ENCODE measurements around the gene RACK1.
"Not testable (repeated sequence)": the region's sequence is repeated elsewhere in the genome, so short reads cannot be mapped to it uniquely, and the experiment has no call there.

RACK1 gene

DNA sequence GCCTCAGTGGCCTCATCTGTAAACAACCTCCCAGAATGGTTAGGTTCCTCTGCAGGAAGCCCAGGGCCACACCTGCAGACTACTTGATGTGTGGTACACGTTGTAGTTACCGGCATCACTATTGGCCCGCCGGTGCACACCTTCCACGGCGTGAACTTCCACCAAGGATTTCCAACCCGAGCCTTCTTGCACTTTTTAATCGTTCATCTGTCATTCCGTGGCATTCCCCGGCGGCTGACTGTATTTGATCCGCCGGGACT lies 26.0 kb downstream of the RACK1 start:
- DNase-seq (ENCODE audit: extremely low spot score, insufficient read length, low read depth) (no peak), FAIRE-seq (no peak)

DNA sequence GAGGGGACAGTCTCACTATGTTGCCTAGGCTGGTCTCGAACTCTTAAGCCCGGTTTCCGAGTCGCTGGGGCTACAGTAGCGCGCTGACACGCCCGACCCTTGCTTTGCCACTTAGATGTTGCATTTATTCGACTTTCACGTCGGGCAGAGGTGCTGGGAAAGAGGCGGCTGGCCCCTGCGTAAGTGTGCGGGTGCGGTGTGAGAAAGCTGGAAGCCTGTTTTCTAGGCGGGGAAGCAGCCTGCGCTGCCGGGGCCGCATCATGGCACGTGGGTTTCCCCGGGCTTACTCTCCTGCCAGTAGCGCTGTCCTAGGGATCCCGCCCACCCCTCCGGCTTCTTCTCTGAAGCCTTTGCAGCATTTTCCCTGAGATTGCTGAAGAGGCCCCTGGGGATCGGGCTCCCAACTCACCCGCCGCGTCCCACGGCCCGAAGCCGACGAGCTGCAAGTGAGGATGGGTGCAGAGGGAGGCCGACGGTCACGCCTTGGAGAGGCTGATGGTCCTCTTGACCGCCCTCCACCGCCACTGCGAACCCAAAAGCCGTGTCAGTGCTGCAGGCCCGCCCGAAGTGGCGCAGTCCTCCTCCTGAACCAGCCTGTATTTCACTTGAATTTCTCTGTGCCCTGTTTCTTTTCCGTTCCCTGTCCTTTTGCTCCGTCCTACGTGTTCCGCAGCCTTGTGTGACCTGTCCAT lies 26.4 kb downstream of the RACK1 start:
- no peak for DNase-seq (ENCODE audit: extremely low spot score, insufficient read length, low read depth)
- FAIRE-seq: peak; percentile 51

DNA sequence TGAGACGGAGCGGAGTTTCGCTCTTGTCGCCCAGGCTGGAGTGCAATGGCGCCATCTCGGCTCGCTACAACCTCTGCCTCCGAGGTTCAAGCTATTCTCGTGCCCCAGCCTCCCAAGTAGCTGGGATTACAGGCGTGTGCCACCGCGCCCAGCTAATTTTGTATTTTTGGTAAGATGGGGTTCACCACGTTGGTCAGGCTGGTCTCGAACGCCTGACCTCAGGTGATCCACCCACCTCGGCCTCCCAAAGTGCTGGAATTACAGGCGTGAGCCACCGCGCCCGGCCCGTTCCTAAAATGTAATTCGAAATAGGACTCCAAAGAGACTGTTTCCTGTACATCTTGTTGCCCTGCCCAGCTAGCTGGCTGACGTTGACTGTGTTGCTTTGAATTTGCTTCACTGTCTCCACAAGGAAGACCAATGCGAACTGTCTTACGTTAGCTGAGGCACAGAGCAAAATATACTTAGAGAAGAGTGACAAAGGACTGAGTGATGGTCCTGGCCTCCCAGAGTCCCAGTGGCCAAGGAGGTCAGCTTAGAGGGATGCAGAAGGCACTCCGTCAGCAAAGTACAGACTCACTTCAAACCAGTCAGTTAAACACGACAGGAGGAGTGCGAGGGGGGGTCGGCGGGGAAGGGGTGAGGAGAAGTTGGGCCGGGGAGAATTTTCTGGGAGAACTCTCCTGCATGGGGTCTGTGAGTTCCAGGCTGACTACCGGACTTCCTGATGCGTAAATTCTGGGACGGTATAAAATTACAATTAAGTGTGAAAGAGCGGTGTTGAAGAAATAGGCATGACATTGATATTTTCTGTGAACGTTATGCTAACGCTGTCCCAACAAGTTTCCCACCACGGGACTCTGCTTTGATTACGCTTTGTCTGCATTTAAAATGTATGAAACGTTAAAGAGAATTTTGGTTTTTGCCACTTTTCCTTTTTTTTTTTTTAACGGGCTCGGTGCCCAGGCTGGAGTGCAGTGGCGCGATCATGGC lies 27.4 kb downstream of the RACK1 start:
- DNase-seq (ENCODE audit: extremely low spot score, insufficient read length, low read depth) (no peak), FAIRE-seq (no peak)

DNA sequence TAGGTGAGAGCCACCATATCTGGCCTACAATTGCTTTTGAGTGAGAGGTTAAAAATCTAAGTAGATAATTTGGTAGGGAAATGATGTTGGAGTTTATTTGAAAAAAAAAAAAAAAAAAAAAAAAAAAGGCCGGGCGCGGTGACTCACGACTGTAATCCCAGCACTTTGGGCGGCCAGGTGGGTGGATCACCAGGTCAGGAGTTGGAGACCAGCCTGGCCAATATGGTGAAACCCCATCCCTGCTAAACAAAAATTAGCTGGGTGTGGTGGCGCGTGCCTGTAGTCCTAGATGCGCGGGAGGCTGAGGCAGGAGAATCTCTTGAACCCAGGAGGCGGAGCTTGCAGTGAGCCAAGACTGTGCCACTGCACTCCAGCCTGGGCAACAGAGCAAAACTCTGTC lies 29.5 kb downstream of the RACK1 start:
- DNase-seq (ENCODE audit: extremely low spot score, insufficient read length, low read depth); FAIRE-seq: not testable (repeated sequence)

DNA sequence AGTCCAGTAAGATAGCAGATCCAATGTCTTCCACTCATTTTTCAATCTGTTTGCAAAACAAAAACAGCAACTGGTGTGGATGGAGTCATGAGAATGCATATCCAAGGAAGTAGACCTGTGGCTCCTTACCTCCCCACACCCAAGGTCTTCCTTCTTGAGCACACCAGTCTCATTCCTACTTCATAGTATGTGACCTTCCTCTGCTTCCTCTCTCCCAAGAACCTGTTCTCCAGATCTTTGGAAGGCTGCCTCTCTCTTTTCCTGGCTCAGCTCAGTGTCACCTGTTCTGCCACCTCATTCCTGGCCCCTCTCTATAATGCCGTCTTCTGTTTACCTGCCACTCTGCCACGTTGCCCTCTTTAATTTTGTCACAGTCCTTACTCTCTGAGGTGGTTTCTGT lies 30.8 kb downstream of the RACK1 start:
- no peak for DNase-seq (ENCODE audit: extremely low spot score, insufficient read length, low read depth)
- FAIRE-seq: no peak

DNA sequence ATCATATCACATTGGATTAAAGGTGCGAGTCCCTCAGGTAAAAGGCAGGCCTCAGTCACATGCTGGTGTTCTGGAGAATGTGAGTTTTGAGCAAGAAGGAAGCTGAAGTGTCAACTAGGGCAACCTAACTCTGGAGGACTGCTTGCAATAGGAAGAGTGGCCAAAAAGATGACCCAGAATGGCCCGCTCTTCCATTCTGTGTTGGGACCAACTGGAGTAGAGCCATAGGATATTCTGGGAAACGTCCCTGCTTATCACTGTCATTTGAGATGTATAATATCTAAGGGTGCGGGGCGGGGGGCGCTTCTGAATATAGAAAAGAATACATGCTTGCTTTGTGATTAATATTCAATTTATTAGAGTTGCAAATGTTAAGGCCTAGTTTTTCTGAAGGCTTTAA lies 31.6 kb downstream of the RACK1 start:
- DNase-seq (ENCODE audit: extremely low spot score, insufficient read length, low read depth) (no peak), FAIRE-seq (no peak)

DNA sequence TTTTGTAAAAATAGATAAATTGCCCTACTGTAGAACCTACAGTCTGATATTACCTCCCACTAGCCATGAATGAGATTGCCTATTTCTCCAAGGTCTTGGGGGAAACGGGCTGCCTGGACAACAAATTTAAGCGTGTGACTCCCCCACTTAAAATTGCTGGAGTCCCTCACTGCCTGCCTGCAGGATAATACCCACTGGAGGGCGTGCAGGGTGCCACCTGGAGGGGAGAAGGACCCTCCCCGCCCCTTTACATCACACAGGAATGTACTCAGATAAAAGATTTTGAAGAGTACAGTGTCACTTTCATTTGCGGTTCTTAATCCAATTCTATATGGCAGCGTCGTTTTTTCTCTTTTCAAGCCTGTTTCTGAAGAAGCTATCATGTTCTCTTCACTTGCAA lies 32.5 kb downstream of the RACK1 start:
- FAIRE-seq: no peak
- DNase-seq (ENCODE audit: extremely low spot score, insufficient read length, low read depth): no peak

DNA sequence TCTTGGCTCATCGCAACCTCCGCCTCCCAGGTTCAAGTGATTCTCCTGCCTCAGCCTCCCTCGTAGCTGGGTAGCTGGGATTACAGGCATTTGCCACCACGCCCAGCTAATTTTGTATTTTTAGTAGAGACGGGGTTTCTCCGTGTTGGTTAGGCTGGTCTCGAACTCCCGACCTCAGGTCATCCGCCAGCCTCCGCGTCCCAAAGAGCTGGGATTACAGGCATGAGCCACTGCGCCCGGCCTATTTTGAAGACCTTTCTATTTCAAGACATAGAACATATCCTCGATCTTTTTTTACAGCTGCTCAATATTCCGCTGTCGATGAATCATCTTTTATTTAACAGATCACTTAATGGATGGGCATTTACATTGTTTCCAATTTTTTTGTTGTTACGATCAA lies 33.0 kb downstream of the RACK1 start:
- not testable (repeated sequence) for DNase-seq (ENCODE audit: extremely low spot score, insufficient read length, low read depth); FAIRE-seq

DNA sequence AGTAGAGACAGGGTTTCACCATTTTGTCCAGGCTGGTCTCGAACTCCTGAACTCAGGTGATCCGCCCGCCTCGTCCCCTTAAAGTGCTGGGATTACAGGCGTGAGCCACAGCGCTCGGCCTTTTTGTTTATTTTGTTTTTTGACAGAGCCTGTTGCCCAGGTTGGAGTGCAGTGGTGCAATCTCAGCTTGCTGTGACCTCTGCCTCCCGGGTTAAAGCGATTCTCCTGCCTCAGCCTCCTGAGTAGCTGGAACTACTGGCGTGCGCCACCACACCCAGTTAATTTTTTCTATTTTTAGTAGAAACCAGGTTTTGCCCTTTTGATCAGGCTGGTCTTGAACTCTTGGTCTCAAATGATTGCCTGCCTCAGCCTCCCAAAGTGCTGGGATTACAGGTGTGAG lies 33.6 kb downstream of the RACK1 start:
- DNase-seq (ENCODE audit: extremely low spot score, insufficient read length, low read depth); FAIRE-seq: not testable (repeated sequence)

DNA sequence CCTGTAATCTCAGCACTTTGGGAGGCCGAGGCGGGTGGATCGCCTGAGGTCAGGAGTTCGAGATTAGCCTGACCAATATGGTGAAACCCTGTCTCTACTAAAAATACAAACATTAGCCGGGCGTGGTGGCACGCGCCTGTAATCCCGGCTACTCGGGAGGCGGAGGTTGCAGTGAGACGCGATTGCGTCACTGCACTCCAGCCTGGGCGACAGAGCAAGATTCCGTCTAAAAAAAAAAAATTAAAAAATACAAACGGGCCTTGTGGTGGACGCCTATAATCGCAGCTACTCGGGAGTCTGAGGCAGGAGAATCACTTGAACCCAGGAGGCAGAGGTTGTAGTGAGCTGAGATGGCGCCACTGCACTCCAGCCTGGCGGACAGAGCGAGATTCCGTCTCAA lies 34.7 kb downstream of the RACK1 start:
- not testable (repeated sequence) for DNase-seq (ENCODE audit: extremely low spot score, insufficient read length, low read depth); FAIRE-seq

DNA sequence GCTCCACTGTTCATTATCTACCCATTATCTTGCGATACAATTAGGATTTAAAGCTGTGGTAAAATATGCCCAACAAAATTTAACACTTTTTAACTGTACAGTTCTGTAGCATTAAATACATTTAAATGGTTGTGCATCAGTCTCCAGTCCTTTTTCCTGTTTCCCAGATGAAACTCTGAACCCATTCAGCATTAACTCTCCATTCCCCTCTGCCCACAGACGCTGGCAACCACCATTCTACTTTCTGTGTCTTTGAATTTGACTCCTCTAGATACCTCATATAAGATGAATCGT lies 35.8 kb downstream of the RACK1 start:
- FAIRE-seq (no peak), DNase-seq (ENCODE audit: extremely low spot score, insufficient read length, low read depth) (no peak)

DNA sequence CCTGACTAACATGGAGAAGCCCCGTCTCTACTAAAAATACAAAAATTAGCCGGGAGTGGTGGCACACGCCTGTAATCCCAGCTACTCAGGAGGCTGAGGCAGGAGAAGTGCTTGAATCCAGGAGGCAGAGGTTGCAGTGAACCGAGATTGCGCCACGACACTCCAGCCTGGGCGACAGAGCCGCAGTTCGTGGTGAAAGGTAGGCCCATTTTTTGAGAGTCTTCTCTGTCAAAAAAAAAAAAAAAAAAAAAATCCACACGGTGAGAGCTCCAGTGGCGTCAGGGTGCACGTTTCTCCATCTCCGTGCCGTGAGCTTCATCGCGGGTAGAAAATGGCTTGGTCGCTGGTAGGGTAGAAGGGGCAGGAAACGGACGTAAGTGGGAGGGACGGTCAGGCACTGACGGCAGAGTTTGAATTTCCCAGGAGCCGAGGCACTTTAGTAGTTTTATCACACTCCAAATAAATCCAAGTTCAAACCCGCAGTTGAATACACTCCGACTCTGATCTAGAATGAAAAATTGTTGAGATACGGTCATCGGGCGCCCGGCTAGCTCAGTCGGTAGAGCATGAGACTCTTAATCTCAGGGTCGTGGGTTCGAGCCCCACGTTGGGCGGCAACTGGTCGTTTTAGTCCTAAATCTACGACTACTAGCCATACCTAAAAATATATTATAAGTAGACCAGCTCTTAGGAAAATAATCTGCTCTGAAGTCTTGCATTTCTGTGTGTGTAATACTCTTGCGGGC lies 36.3 kb downstream of the RACK1 start:
- no peak for DNase-seq (ENCODE audit: extremely low spot score, insufficient read length, low read depth)
- FAIRE-seq: peak; percentile 52

DNA sequence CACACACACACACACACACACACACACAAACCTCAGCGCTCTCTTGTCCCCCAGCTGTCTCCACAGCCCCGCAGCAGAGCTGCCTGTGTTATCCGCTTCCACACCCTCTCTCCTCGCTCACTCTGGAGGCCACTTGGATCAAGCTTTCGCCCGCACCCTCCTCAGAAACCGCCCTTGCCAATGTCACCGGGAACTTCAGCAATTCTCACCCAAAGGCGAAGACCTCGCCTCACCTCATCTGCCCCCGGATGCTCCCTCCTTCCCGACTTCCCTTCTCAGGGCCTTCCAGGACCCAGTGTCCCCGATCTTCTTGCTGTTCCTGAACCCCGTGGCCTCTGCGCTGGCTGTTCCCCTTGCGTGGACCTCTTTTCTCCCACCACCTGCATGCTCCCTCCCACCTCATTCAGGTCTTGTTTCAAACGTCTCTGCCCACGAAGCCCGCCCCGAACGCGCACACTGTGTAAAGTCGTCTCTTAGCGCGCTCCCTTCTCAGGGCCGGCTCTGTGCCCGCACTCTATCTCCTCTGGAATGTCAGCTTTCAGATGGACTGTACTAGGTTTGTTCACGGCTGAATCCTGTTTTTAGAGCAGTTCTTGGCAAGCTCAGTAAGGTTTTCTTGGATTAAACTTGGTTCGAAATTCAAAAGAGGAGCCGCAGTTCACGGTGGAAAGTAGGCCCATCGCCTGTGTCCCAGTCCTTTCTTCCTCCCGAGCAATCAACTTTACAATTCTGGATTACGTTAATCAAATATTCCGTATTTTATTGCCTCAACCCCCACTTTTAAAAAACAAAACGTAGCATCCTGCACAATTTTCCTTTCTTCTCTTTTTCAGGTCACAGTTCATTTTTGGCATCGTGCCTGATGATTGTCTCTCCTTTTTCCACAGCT lies 37.7 kb downstream of the RACK1 start:
- no peak for FAIRE-seq
- DNase-seq (ENCODE audit: extremely low spot score, insufficient read length, low read depth): no peak

DNA sequence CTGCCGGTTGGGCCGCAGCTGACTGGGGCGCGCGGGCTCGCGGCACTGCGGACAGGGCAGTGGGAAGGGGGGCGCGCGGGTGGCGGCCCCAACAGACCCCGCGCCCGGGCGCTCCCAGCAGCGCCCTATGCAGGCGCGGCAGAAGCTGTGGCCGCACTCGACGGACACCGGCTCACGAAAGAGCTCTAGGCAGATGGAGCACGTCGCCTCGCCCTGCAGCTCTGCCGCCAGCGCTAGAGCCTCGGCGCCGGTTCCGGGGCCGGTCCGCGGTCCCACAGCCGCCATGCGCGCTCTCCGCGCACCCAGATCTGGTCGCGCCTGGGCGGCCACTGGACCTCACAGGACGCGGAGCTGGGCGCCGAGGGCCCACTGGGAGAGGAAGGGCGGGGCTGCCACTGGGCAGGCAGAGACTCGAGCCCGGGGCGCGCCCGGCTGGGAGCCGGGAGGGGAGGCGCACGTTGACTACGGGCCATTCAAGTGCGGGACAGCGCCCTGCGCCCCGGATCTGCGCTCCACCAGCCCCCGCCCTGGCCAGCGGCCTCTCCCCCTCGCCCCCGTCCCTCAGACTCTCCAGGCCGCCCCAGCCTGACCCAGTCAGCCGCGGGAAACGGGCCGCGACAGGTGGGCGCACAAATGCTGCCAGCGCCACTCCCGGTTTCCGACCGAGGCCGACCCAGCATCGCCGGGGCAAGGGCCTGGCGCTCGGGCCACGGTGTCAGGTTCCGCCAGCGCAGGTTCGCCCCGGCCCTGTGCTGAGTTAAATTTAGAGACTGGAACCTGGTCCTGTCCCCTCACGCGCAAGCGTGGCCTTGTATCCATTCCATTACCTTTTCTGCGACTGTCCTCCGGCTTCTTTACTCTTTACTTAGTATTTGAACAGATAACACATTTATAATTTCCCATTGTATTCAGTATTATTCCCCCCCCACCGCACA lies 38.6 kb downstream of the RACK1 start, which contains the start of gene TRIM7:
TRIM7 (minus strand) TSS at position 371 of the 935 bp plus-strand sequence; CDS start at position 285, 86 bp downstream.
- FAIRE-seq: no peak
- DNase-seq (ENCODE audit: extremely low spot score, insufficient read length, low read depth): no peak

DNA sequence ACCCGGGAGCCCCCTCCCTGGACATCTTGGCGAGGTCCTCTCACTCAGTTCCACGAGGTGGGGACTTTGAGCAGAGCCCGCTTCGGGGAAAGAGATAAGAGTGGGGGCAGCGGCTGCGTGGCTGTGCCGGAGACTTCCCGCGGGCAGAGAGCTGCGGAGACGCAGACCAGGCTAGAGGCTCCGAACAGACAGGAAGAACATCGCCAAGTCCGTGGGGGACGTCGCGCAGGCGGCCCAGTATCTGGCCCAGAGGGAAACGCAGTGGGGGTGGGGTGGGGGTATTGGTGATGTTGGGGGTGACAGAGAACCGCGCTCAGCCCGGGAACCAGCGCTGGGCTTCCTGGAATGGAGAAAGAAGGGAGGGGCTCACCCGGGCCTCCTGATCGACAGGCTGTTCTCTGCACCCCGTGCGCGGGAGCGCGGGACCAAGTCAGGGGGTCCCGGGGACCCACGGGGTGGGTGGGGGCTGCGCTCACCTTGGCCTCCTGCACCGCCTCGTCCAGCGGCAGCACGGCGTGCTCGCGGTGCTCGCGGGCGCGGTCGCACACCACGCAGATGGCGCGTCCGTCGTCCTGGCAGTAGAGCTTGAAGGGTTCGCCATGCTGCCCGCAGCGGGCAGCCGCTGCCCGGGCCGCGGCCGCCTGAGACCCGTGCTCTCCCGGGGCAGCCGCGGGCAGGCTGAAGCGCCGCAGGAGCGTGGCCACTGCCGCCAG lies 39.4 kb downstream of the RACK1 start:
- no peak for DNase-seq (ENCODE audit: extremely low spot score, insufficient read length, low read depth)
- FAIRE-seq: no peak

DNA sequence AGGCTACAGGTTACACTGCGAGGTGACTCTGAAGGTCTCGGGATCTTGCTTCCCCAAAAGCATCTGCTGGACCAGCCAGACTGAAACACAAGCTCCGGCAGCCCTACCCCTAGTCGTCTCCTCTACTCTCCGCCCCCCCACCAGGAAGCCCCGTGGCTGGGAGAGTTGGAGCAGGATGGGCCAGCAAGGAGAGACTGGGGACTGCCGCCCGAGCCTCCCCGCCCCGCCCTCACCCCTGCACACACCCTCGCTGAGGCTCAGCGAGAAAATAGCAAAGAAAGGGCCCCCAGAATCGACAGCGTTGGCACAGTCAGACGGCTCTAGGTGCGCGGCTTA lies 40.0 kb downstream of the RACK1 start:
- DNase-seq (ENCODE audit: extremely low spot score, insufficient read length, low read depth) (no peak), FAIRE-seq (no peak)

DNA sequence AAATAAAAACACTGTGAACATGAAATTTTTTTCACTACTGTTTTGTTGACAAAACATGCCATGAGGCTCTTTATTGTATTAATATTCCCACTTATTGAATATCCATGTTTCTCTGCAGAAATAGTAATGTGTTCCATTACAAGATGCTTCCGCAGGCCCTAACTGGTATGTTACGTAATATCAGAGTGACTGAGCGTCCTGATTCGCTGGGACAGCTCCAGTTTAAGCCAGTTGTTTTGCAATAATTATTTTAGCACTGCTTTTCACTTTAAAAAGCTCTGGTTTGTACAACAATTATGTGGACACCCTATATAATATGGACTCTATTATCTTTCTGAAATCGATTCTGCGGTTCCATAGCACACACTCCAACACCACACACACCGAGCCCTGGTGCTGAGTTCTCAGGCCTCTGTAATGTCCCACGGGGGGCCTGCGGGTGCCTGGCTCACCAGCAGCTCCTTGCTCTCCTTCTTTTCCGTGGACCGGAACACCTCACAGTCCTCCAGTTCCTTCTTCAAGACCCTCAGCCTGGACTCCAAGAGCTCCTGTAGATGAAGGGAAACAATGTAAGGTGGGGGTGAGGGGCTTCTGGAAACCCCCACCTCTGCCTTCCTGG lies 40.5 kb downstream of the RACK1 start:
- DNase-seq (ENCODE audit: extremely low spot score, insufficient read length, low read depth) (no peak), FAIRE-seq (no peak)

DNA sequence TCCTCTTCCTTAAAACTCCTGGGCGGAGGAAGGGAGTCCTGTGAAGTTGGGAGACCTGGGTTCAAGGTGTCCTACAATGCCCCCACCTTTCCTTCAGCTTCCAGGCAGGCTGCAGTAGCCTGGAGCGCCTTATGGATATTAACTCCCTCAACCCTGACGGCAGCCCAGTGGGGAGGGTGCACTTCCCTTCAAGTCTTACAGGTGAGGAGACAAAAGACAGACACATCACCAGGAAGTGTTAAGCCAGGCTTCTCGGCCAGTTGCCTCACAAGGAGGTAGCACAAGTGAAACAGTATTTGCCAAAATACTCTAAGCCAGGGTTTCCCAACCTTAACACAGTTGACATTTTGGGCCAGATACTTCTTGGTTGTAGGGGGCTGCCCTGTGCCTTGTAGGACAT lies 42.9 kb downstream of the RACK1 start:
- no peak for FAIRE-seq
- DNase-seq (ENCODE audit: extremely low spot score, insufficient read length, low read depth): no peak
